Small intestine (tissue), 7 donors: ENCODE results near the gene FOLR1. TPM values are rescaled to one million over a fixed set of nuclear protein-coding genes. Genes with fewer than 3 reads are reported as not detected.

Experiments used
- DNase-seq, 2 donors: peaks; one replicate each; pipeline versions ENCODE4 v3.0.0 to v3.0.0-alpha.2; 2013
- FAIRE-seq: peaks from 2 replicates; lab custom pipeline; 2012; peaks lifted over from hg19 to GRCh38; lab: Jason Lieb, UNC
- H3K27ac ChIP-seq, 3 donors: one replicate each; pipeline ENCODE4 v1.5.1; 2013; ENCODE audit warnings: low read length in 2 of 3, mild to moderate bottlenecking in 2 of 3, control low read depth in 1 of 3, inconsistent platforms in 1 of 3, low read depth in 1 of 3, moderate library complexity in 1 of 3
- H3K27me3 ChIP-seq, 3 donors: one replicate each; pipeline ENCODE4 v1.6.1; 2013; ENCODE audit warnings: low read length in 3 of 3, inconsistent platforms in 1 of 3; ENCODE audit not compliant: control insufficient read depth in 3 of 3, insufficient read depth in 3 of 3
- H3K36me3 ChIP-seq, 3 donors: one replicate each; pipeline ENCODE4 v1.6.1; 2013; ENCODE audit warnings: low read length in 3 of 3, inconsistent platforms in 1 of 3, low read depth in 1 of 3, mild to moderate bottlenecking in 1 of 3, moderate library complexity in 1 of 3; ENCODE audit not compliant: control insufficient read depth in 3 of 3, insufficient read depth in 2 of 3
- H3K4me1 ChIP-seq, 3 donors: one replicate each; pipeline ENCODE4 v1.6.1; 2013; ENCODE audit warnings: low read length in 2 of 3, inconsistent platforms in 1 of 3, low read depth in 1 of 3, mild to moderate bottlenecking in 1 of 3, moderate library complexity in 1 of 3; ENCODE audit not compliant: control insufficient read depth in 3 of 3, insufficient read depth in 2 of 3
- H3K4me3 ChIP-seq, 3 donors: one replicate each; pipeline ENCODE4 v1.5.1; 2013; ENCODE audit warnings: low read length in 3 of 3, control low read depth in 1 of 3, inconsistent platforms in 1 of 3, low read depth in 1 of 3, mild to moderate bottlenecking in 1 of 3, moderate library complexity in 1 of 3
- H3K9me3 ChIP-seq, 2 donors: one replicate each; pipeline ENCODE4 v1.6.1; 2013; ENCODE audit warnings: low read depth in 1 of 2, low read length in 1 of 2; ENCODE audit not compliant: control insufficient read depth in 2 of 2, insufficient read depth in 1 of 2
- WGBS, 3 donors: extraction: QIAGEN DNeasy Blood & Tissue Kit; methylation state at CpG; one replicate each; pipeline ENCODE4 v1.1.7; 2013; 5-methylcytosine and 5-hydroxymethylcytosine counted together
- polyA plus RNA-seq, 4 donors: library from polyadenylated mRNA; stranded (reverse) in 3 of 4; unstranded in 1 of 4; fragments of 200-250 nt in 3 of 4; fragments of 120-200 nt in 1 of 4; gene quantifications; one replicate each; pipeline versions ENCODE4 v1.2.1 to v1.2.3, GENCODE V29; 2013
- donor health status: healthy with polysubstance abuse.
- donor health status: control.
- donor health status: control.
- donor health status: Bipolar disorder and iron deficiency.
- donor health status: healthy.

FOLR1 gene
- polyA plus RNA-seq, 4 donors = 0.19 to 2.5 TPM; not detected in 2

DNA sequence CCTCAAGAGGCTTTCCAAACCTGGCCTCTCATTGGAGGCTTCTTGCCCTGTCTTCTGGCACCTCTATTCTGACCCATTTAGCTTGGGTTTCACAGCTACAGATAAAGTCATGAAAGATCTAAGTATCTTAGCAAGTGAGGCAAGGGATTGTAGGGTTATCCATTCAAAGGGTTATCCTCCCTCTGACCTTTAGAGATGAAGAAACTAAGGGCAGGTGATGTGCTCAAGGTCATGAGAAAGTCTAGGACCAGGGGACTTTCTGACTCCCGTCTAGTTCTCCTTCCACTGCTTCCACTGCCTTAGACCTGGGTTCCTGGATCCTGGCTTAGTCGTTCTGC, 44.8 kb downstream of the FOLR1 start:
- FAIRE-seq = no peak
- peaks cover 14 to 69% (median 18%) of the 10 kb centered on the region in 3 donors for H3K36me3 ChIP-seq
- H3K4me3 ChIP-seq = no peak overlapping the region
- peaks cover 0 to 32% (median 2%) of the 10 kb centered on the region in 3 donors for H3K4me1 ChIP-seq
- H3K27me3 ChIP-seq = peaks cover 2 to 32% (median 7%) of the 10 kb centered on the region in 3 donors
- 61 to 71% (median 69%) methylated on average over 2 of the region's 2 CpGs for WGBS, 3 donors
- DNase-seq = no peak
- no peak overlapping the region for H3K27ac ChIP-seq
- no peaks in the 10 kb centered on the region for H3K9me3 ChIP-seq

DNA sequence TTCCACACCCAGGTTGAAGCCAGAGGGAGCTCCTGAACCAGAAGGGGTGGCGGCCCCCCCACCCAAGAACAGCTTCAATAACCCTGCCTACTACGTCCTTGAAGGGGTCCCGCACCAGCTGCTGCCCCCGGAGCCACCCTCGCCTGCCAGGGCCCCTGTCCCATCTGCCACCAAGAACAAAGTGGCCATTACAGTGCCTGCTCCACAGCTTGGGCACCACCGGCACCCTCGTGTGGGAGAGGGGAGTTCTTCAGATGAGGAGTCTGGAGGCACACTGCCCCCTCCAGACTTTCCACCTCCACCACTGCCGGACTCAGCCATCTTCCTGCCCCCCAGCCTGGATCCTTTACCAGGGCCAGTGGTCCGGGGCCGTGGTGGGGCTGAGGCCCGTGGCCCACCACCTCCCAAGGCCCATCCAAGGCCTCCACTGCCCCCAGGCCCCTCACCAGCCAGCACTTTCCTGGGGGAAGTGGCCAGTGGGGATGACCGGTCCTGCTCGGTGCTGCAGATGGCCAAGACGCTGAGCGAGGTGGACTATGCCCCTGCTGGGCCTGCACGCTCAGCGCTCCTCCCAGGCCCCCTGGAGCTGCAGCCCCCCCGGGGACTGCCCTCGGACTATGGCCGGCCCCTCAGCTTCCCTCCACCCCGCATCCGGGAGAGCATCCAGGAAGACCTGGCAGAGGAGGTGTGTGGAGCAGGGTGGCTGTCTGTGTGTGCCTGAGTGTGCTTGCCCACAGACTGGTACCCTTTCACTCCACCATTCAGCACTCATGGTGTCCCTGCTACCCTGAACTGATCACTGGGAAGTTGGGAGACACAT, 45.4 kb downstream of the FOLR1 start:
- Histone ChIP-seq H3K27ac (no peak overlapping the region), H3K4me1 (peaks cover 0 to 32% (median 2%) of the 10 kb centered on the region in 3 donors), H3K9me3 (no peaks in the 10 kb centered on the region), H3K36me3 (peaks cover 14 to 63% (median 16%) of the 10 kb centered on the region in 3 donors), H3K27me3 (peaks cover 6 to 37% (median 12%) of the 10 kb centered on the region in 3 donors), H3K4me3 (no peak overlapping the region)
- WGBS, 3 donors = 65 to 81% (median 75%) methylated on average over 16 to 22 of the region's 22 CpGs
- DNase-seq (no peak), FAIRE-seq (no peak)

DNA sequence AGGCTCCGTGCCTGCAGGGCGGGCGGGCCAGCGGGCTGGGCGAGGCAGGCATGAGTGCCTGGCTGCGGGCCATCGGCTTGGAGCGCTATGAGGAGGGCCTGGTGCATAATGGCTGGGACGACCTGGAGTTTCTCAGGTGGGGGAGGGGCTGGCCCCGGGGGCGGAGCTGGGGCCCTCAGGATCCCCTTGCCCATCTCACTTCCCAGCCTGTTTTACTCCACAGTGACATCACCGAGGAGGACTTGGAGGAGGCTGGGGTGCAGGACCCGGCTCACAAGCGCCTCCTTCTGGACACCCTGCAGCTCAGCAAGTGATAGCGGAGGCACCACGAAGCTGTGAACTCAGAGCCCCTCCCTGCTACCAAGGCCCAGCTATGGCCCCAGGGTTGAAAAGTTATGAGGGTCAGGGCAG, 46.1 kb downstream of the FOLR1 start:
- FAIRE-seq (no peak), DNase-seq (peak; percentile 69 to 72)
- Histone ChIP-seq H3K27ac (no peak overlapping the region), H3K27me3 (peaks cover 7 to 44% (median 13%) of the 10 kb centered on the region in 3 donors), H3K9me3 (no peaks in the 10 kb centered on the region), H3K36me3 (peaks cover 11 to 56% (median 13%) of the 10 kb centered on the region in 3 donors), H3K4me1 (peaks cover 0 to 32% (median 2%) of the 10 kb centered on the region in 3 donors), H3K4me3 (no peak overlapping the region)
- WGBS, 3 donors = 17 to 49% (median 40%) methylated on average over 14 to 16 of the region's 16 CpGs

DNA sequence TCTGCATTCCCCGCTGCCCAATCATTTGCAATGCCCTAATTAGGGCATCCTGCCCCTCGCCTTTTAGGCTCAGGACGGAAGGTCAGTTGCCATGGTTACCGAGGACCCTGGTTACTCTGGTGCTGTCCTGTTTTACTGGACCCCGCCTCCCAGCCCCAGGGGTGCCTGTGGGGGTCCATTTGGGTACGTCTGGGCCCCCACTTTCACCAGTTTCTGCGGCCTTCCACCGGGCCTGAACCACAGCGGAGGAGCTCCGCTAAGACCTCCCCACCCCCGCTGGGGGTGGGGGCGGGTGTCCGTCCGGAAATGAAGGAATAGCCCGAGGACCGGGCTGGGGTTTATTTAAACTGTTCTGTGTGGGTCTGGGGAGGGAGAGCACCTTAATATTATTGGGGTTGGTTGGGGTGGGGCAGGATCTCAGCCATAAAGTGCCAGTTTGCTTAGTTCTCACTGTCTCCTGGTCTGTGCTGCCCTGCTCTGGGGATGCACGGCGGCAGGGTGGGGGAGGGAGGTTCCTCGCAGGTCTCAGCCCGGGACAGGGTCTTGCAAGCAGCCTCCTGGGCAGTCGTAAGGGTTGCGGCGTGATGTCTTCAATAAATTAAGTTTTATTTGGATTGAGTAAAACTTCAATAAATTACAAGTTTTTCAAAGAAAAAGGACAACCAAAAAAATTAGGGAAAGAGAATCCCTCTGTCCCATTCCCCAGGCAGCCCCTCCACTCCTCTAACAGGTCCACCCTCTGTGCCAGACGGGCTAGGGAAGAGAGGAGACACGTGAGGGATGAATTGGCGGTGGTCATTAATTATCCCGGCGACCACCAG, 46.8 kb downstream of the FOLR1 start:
- peaks cover 12 to 51% (median 20%) of the 10 kb centered on the region in 3 donors for H3K27me3 ChIP-seq
- FAIRE-seq (no peak), DNase-seq (no peak)
- 69 to 70% (median 70%) methylated on average over 28 of the region's 28 CpGs for WGBS, 3 donors
- H3K4me3 ChIP-seq = no peak overlapping the region
- H3K27ac ChIP-seq = no peak overlapping the region
- H3K9me3 ChIP-seq = no peaks in the 10 kb centered on the region
- H3K36me3 ChIP-seq = peaks cover 9 to 49% (median 10%) of the 10 kb centered on the region in 3 donors
- H3K4me1 ChIP-seq = peaks cover 0 to 32% (median 2%) of the 10 kb centered on the region in 3 donors

DNA sequence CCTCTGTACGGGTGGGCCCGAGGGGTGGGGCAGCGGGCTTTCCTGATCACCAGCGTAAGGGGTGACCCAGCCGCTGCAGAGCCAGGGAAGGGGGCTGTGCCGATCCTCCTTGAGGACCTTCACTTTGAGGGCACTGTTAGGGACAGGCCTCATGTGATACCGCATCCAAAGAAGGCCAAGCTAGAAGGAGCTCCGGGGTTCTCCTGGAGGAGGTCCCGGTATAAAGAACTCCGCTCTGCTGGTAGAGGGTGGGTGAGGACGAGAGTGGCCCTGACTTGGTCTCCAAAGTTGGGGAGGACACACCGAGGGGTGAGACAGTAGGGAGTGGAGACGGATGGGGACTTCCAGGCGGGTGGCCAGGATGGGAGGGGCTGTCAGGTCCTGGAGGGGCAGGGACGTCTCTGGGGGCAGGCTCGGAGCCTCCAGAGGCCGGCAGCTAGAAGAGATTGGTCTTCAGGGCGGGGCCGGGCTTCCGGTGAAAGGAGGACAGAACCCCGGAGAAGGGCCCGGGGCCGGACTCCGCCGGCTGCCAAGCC, 47.4 kb downstream of the FOLR1 start:
- no peaks in the 10 kb centered on the region for H3K9me3 ChIP-seq
- H3K4me3 ChIP-seq = peak overlapping the region in 1 of 3 donors; percentile 47
- peaks cover 0 to 32% (median 2%) of the 10 kb centered on the region in 3 donors for H3K4me1 ChIP-seq
- no peak for FAIRE-seq
- H3K36me3 ChIP-seq = peaks cover 3 to 42% (median 10%) of the 10 kb centered on the region in 3 donors
- 11 to 21% (median 12%) methylated on average over 20 to 25 of the region's 25 CpGs for WGBS, 3 donors
- H3K27ac ChIP-seq = no peak overlapping the region
- H3K27me3 ChIP-seq = peaks cover 12 to 55% (median 22%) of the 10 kb centered on the region in 3 donors
- peak in 1 of 2 donors; percentile 57 for DNase-seq

DNA sequence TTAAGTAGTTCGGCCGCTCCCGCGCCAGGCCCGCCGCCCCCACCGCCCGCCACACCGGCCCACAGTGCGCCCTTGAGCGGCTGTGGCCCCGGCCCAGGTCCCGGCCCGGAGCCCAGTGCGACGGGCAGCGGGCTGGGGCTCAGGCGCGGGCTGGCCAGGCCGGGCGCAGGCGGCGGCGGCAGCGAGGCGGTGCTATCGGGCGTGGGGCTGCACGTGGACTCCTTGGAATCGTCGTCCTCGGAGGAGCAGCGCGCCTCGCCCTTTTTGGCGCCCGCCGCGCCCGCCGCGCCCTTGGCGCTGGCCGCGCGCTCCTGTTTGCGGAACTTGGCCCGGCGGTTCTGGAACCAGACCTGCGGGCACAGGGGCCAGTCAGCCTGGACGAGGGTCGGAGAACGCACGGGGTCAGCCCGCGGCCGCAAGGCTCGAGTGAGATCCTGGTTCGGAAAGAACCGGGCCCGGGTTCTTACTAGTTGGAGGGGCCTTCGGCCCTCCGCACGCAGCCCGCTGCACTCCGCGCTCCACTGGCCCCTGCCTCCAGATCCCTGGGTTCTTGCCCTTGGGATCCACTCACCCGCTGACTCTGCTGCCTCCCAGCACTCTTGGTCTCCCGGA, 48.0 kb downstream of the FOLR1 start:
- H3K27me3 ChIP-seq = peaks cover 12 to 60% (median 28%) of the 10 kb centered on the region in 3 donors
- H3K27ac ChIP-seq = no peak overlapping the region
- H3K36me3 ChIP-seq = peaks cover 3 to 36% (median 10%) of the 10 kb centered on the region in 3 donors
- peak overlapping the region in 1 of 3 donors; percentile 47 for H3K4me3 ChIP-seq
- H3K9me3 ChIP-seq = no peaks in the 10 kb centered on the region
- DNase-seq (peak; percentile 68 to 71), FAIRE-seq (no peak)
- peaks cover 0 to 32% (median 2%) of the 10 kb centered on the region in 3 donors for H3K4me1 ChIP-seq
- 1 to 4% (median 2%) methylated on average over 55 to 69 of the region's 69 CpGs for WGBS, 3 donors

DNA sequence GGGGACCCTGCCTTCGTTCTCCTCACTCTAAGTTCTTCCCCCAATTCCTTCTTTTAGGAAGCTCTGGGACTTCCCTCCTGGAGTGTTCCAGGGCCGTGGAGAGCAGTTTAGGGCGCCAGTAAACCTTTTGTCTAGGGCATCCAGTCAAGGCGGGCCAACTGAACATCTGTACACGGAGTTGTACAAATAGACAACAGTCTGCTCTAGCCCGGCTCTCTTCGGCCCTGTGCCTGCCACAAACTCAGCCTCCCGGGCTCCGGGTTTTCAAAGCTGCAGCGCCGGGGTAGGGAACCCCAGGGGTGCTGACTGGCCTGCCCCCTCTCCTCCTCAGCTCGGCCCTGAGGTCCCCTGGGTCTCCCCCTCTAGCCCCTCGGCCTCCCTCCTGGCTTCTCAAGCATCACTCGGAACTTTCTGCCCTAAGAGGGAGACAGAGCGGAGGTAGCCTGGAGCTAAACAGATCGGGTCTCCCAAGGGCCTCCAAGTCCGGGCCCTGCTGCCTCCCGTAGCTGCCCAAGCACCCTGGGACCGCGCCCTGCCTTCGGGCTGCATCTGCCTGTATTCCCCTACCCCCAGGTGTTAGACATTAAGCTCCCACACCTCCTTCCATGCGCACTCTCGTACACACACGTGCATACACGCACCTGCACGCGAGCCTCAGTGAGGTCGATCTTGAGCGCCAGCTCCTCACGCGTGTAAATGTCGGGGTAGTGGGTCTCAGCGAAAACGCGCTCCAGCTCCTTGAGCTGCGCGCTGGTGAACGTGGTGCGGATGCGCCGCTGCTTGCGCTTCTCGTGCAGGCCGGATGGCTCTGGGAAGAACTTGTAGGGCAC, 48.7 kb downstream of the FOLR1 start:
- WGBS, 3 donors = 7 to 10% (median 9%) methylated on average over 44 of the region's 44 CpGs
- Histone ChIP-seq H3K9me3 (no peaks in the 10 kb centered on the region), H3K4me1 (peaks cover 0 to 32% (median 2%) of the 10 kb centered on the region in 3 donors), H3K36me3 (peaks cover 0 to 29% (median 8%) of the 10 kb centered on the region in 3 donors), H3K27me3 (peaks cover 12 to 68% (median 35%) of the 10 kb centered on the region in 3 donors), H3K4me3 (peak overlapping the region in 1 of 3 donors; percentile 47), H3K27ac (no peak overlapping the region)
- FAIRE-seq (no peak), DNase-seq (peak; percentile 8 to 41)
